Measurements from ENCODE around the gene NDUFAB1. TPM values are rescaled to one million over a fixed set of nuclear protein-coding genes. Genes with fewer than 3 reads are reported as not detected.

Gene NDUFAB1
- total RNA-seq, 1 donor from 2014 or later: 122 TPM

- Histone ChIP-seq H3K4me3 (no peak overlapping the region), H3K4me1 (no peaks in the 10 kb centered on the region), H3K27me3 (no peaks in the 10 kb centered on the region), H4K20me1 (ENCODE audit: low read depth) (no peaks in the 10 kb centered on the region), H3F3A (ENCODE audit: low read depth) (no peaks in the 10 kb centered on the region), H3K4me2 (no peak overlapping the region), H3K36me3 (no peaks in the 10 kb centered on the region), H2AFZ (replicated peaks) (no peak overlapping the region), H3K27ac (no peak overlapping the region), H3K9ac (no peak overlapping the region), H3K79me2 (ENCODE audit: low read depth) (no peaks in the 10 kb centered on the region), H3K9me3 (ENCODE audit: low read depth) (no peaks in the 10 kb centered on the region)
- Mint-ChIP-seq H3K9me3 (no peaks in the 10 kb centered on the region), H3K36me3 (peaks cover 6% of the 10 kb centered on the region), H3K4me3 (no peak overlapping the region), H3K27me3 (ENCODE audit: insufficient read depth, low read depth) (no peaks in the 10 kb centered on the region), H3K4me1 (no peaks in the 10 kb centered on the region), H3K27ac (no peak overlapping the region)
- no peak for DNase-seq (ENCODE audit: low spot score)
- TF ChIP-seq CTCF (IDR thresholded peaks at IDR 0.05): no peak
- no peak for TF ChIP-seq EZH2 (IDR thresholded peaks at IDR 0.05)
- no peak for TF ChIP-seq EZH2phosphoT487 (IDR thresholded peaks at IDR 0.05)
Observed at GRCh38 chr16:23629516-23629915, 33.4 kb upstream of the NDUFAB1 start.

- no peaks in the 10 kb centered on the region for H3K79me2 ChIP-seq (ENCODE audit: low read depth)
- H3K36me3 ChIP-seq: no peaks in the 10 kb centered on the region
- no peaks in the 10 kb centered on the region for H4K20me1 ChIP-seq (ENCODE audit: low read depth)
- H3K4me2 ChIP-seq: no peak overlapping the region
- peaks cover 11% of the 10 kb centered on the region for H3K36me3 Mint-ChIP-seq
- H3K27me3 ChIP-seq: no peaks in the 10 kb centered on the region
- H3K9me3 Mint-ChIP-seq: no peaks in the 10 kb centered on the region
- H3K9ac ChIP-seq: no peak overlapping the region
- no peak for DNase-seq (ENCODE audit: low spot score)
- H3K4me1 Mint-ChIP-seq: no peaks in the 10 kb centered on the region
- TF ChIP-seq CTCF (IDR thresholded peaks at IDR 0.05): no peak
- no peak for TF ChIP-seq EZH2phosphoT487 (IDR thresholded peaks at IDR 0.05)
- no peak for TF ChIP-seq EZH2 (IDR thresholded peaks at IDR 0.05)
- no peak overlapping the region for H2AFZ ChIP-seq (replicated peaks)
- H3K4me3 Mint-ChIP-seq: no peak overlapping the region
- no peak overlapping the region for H3K4me3 ChIP-seq
- H3K27ac Mint-ChIP-seq: no peak overlapping the region
- H3F3A ChIP-seq (ENCODE audit: low read depth): no peaks in the 10 kb centered on the region
- no peaks in the 10 kb centered on the region for H3K9me3 ChIP-seq (ENCODE audit: low read depth)
- no peaks in the 10 kb centered on the region for H3K4me1 ChIP-seq
- no peaks in the 10 kb centered on the region for H3K27me3 Mint-ChIP-seq (ENCODE audit: insufficient read depth, low read depth)
- H3K27ac ChIP-seq: no peak overlapping the region
Observed at GRCh38 chr16:23624092-23624491, 28.0 kb upstream of the NDUFAB1 start.

- Histone ChIP-seq H3K4me2 (no peak overlapping the region), H3K27me3 (no peaks in the 10 kb centered on the region), H3K4me1 (no peaks in the 10 kb centered on the region), H4K20me1 (ENCODE audit: low read depth) (no peaks in the 10 kb centered on the region), H3K79me2 (ENCODE audit: low read depth) (no peaks in the 10 kb centered on the region), H3K9me3 (ENCODE audit: low read depth) (no peaks in the 10 kb centered on the region), H3K4me3 (no peak overlapping the region), H2AFZ (replicated peaks) (no peak overlapping the region), H3F3A (ENCODE audit: low read depth) (no peaks in the 10 kb centered on the region), H3K36me3 (no peaks in the 10 kb centered on the region), H3K9ac (no peak overlapping the region), H3K27ac (no peak overlapping the region)
- TF ChIP-seq EZH2 (IDR thresholded peaks at IDR 0.05) (no peak), CTCF (IDR thresholded peaks at IDR 0.05) (no peak), EZH2phosphoT487 (IDR thresholded peaks at IDR 0.05) (no peak)
- Mint-ChIP-seq H3K9me3 (no peaks in the 10 kb centered on the region), H3K36me3 (peaks cover 11% of the 10 kb centered on the region), H3K4me3 (no peak overlapping the region), H3K27me3 (ENCODE audit: insufficient read depth, low read depth) (no peaks in the 10 kb centered on the region), H3K27ac (no peak overlapping the region), H3K4me1 (no peaks in the 10 kb centered on the region)
- no peak for DNase-seq (ENCODE audit: low spot score)
Observed at GRCh38 chr16:23615805-23616204, 19.7 kb upstream of the NDUFAB1 start.

Measured in neural progenitor cell (in vitro differentiated cells).